Adrenal gland (tissue), 5 donors: ENCODE data around the gene UBE2K.
"Not testable (repeated sequence)": the region's sequence is repeated elsewhere in the genome, so short reads cannot be mapped to it uniquely, and the experiment has no call there.

Source experiments
- POLR2A ChIP-seq, 2 donors: fragments of 450-650 bp; IDR thresholded peaks; one replicate each; pipeline ENCODE4 v1.6.1; 2017; ENCODE audit warnings: antibody characterized with exemption in 2 of 2, mild to moderate bottlenecking in 2 of 2, moderate library complexity in 1 of 2
- TF ChIP-seq, protein P1 (sequence below), 6 experiments: fragments of 450-650 bp in 4 of 6; fragments of 200-600 bp in 2 of 6; sonication (generic) in 1 of 6; IDR thresholded peaks; 1 replicate in 5 of 6; 2 replicates in 1 of 6; pipeline versions ENCODE4 v1.5.1 to v1.8.0; 2016 to 2021; ENCODE audit warnings: antibody characterized with exemption in 6 of 6, mild to moderate bottlenecking in 2 of 6, moderate library complexity in 1 of 6
- donor health status: DM: no; HTN: no; CAD: no.

DNA sequence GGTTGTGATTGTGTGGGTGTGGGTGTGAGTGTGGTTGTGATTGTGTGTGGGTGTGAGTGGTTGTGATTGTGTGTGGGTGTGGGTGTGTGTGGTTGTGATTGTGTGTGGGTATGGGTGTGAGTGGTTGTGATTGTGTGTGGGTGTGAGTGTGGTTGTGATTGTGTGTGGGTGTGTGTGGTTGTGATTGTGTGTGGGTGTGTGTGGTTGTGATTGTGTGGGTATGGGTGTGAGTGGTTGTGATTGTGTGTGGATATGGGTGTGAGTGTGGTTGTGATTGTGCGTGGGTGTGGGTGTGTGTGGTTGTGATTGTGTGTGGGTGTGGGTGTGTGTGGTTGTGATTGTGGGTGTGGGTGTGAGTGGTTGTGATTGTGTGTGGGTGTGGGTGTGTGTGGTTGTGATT lies 115.1 kb downstream of the UBE2K start:
- TF ChIP-seq, protein P1, sequence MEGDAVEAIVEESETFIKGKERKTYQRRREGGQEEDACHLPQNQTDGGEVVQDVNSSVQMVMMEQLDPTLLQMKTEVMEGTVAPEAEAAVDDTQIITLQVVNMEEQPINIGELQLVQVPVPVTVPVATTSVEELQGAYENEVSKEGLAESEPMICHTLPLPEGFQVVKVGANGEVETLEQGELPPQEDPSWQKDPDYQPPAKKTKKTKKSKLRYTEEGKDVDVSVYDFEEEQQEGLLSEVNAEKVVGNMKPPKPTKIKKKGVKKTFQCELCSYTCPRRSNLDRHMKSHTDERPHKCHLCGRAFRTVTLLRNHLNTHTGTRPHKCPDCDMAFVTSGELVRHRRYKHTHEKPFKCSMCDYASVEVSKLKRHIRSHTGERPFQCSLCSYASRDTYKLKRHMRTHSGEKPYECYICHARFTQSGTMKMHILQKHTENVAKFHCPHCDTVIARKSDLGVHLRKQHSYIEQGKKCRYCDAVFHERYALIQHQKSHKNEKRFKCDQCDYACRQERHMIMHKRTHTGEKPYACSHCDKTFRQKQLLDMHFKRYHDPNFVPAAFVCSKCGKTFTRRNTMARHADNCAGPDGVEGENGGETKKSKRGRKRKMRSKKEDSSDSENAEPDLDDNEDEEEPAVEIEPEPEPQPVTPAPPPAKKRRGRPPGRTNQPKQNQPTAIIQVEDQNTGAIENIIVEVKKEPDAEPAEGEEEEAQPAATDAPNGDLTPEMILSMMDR (IDR thresholded peaks at IDR 0.05): not testable (repeated sequence)
- TF ChIP-seq POLR2A (IDR thresholded peaks at IDR 0.05): not testable (repeated sequence)
